Mucosa of descending colon (tissue), 3 donors: ENCODE data around the gene DHRS12. TPM values are rescaled to one million over a fixed set of nuclear protein-coding genes. Genes with fewer than 3 reads are reported as not detected.
"Not testable (repeated sequence)": the region's sequence is repeated elsewhere in the genome, so short reads cannot be mapped to it uniquely, and the experiment has no call there.

Experiments
- ATAC-seq: fragments of 200-7000 bp; cut with Tn5 transposase; one replicate; pipeline ENCODE4 v1.9.1; 2020; ENCODE audit warnings: mild to moderate bottlenecking, moderate library complexity
- DNase-seq, 3 donors: peaks; one replicate each; pipeline ENCODE4 v3.0.0-alpha.2; 2020
- H3K36me3 ChIP-seq: fragments of 200-600 bp; one replicate; pipeline ENCODE4 v1.8.0; 2021; ENCODE audit warnings: low read depth, mild to moderate bottlenecking
- H3K4me1 ChIP-seq: fragments of 200-600 bp; one replicate; pipeline ENCODE4 v1.8.0; 2021; ENCODE audit warnings: low read depth, mild to moderate bottlenecking
- H3K4me3 ChIP-seq: fragments of 200-600 bp; one replicate; pipeline ENCODE4 v1.8.0; 2021; ENCODE audit warnings: mild to moderate bottlenecking
- H3K9me3 ChIP-seq: fragments of 200-600 bp; one replicate; pipeline ENCODE4 v1.8.0; 2021; ENCODE audit warnings: mild to moderate bottlenecking
- intact Hi-C, 2 donors: fragments of 100-400 bp; cut with DNase I in 1 of 2; cut with micrococcal nuclease in 1 of 2; formaldehyde crosslinking; loops; one replicate each; pipeline versions ENCODE4 v1.11.0 to v1.11.1; 2022; cut with DNase I, micrococcal nuclease
- total RNA-seq, 3 donors: library from RNA; stranded (reverse); fragmentation: NEBNext Ultra II Directional in 2 of 3; extraction: Animal tissue kit (Norgen Biotek cat#: 25700) in 2 of 3; gene quantifications; one replicate each; pipeline versions ENCODE4 v1.2.1 to v1.2.4, GENCODE V29; 2021 to 2023
- TF ChIP-seq, protein P1 (sequence below): fragments of 200-600 bp; IDR thresholded peaks from one replicate; pipeline ENCODE4 v1.8.0; 2022; ENCODE audit warnings: antibody characterized with exemption, mild to moderate bottlenecking
- donor health status: DM: no; HTN: no; CAD: no; lungs with moderate emphysema.
- donor health status: DM: no; HTN: no; CAD: no.
- donor health status: DM: no; HTN: yes; CAD: no.

DHRS12 gene
- total RNA-seq, 3 donors from 2014 or later = 11.8 to 15.1 (median 14.1) TPM

DNA sequence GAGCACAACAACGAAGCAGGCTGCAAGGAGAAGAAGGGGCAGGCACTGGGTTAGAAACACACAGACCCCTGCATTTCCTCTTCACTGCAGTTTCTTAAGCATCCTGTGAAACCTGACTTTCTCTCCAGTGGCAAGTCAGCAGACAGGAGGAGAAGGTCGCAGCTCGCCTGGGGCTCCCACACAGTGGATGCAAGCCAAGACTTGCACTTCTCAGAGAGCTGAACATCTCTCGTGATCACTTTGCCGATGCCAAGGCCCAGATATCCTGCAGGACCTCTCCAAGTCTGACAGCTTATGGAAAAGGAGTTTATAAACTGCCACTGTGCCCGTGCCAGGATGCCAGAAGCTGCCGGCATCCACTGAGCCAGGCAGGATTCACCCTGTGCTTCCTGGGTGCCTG lies 22.6 kb upstream of the DHRS12 start:
- ATAC-seq = no peak
- no peak for DNase-seq
- Histone ChIP-seq H3K4me3 (no peak overlapping the region), H3K36me3 (no peaks in the 10 kb centered on the region), H3K4me1 (no peaks in the 10 kb centered on the region), H3K9me3 (no peaks in the 10 kb centered on the region)
- intact Hi-C loops = no loop called here
- TF ChIP-seq, protein P1, sequence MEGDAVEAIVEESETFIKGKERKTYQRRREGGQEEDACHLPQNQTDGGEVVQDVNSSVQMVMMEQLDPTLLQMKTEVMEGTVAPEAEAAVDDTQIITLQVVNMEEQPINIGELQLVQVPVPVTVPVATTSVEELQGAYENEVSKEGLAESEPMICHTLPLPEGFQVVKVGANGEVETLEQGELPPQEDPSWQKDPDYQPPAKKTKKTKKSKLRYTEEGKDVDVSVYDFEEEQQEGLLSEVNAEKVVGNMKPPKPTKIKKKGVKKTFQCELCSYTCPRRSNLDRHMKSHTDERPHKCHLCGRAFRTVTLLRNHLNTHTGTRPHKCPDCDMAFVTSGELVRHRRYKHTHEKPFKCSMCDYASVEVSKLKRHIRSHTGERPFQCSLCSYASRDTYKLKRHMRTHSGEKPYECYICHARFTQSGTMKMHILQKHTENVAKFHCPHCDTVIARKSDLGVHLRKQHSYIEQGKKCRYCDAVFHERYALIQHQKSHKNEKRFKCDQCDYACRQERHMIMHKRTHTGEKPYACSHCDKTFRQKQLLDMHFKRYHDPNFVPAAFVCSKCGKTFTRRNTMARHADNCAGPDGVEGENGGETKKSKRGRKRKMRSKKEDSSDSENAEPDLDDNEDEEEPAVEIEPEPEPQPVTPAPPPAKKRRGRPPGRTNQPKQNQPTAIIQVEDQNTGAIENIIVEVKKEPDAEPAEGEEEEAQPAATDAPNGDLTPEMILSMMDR = no peak

DNA sequence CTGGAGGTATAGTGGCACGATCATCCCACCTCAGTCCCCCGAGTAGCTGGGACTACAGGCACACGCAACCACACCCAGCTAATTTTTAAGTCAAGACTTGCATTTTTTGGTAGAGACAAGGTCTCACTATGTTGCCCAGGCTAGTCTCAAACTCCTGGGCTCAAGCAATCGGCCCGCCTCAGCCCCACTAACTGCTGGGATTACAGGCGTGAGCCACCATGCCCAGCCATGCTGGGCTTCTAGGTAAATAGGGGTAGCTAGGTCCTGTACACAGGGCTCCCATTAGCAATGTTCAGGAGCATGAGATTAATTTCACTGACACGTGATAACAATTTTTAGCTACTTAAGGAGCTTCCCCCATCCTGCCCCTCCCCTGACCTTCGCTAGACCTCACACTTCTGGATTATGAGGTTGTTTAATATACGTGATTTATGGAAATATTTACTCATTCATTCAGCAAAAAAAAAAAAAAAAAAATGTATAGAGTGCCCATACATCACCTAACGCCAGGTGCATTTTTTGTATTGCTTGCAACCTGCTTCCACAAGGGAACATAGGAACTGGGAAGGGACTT lies 21.8 kb upstream of the DHRS12 start:
- H3K9me3 ChIP-seq = no peaks in the 10 kb centered on the region
- ATAC-seq (no peak), DNase-seq (no peak)
- intact Hi-C loops = no loop called here
- H3K36me3 ChIP-seq = no peaks in the 10 kb centered on the region
- H3K4me3 ChIP-seq = no peak overlapping the region
- TF ChIP-seq, protein P1 = no peak
- no peaks in the 10 kb centered on the region for H3K4me1 ChIP-seq

DNA sequence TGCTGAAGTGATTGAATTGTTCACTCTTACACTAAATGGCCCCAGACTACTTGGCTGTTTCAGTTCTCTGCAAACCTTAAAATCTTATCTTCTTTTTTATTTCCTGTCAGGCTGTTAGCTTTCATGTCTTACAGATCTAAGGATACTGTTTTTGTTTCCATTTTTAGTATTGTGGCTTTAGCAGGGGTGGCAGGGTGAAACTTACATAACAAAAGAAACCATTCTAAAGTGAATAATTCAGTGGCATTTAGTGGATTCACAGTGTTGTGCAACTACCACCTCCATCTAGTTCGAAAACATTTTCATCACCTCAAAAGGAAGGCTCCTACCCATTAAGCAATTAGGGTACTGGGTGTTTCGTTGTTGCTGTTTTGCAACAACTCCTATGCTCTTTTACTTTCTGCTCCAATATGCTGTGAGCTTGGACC lies 21.2 kb upstream of the DHRS12 start:
- no peaks in the 10 kb centered on the region for H3K36me3 ChIP-seq
- no peak for DNase-seq
- TF ChIP-seq, protein P1 = no peak
- no peaks in the 10 kb centered on the region for H3K9me3 ChIP-seq
- intact Hi-C loops = no loop called here
- peak; percentile 49 for ATAC-seq
- H3K4me3 ChIP-seq = no peak overlapping the region
- H3K4me1 ChIP-seq = no peaks in the 10 kb centered on the region

- H3K4me1 ChIP-seq, intact Hi-C loops, H3K4me3 ChIP-seq, DNase-seq, H3K9me3 ChIP-seq, H3K36me3 ChIP-seq, ATAC-seq: not testable (repeated sequence)
Measured at GRCh38 chr13:51824712-51825111, 20.7 kb upstream of the DHRS12 start.

- intact Hi-C loops = no loop called here
- TF ChIP-seq, protein P1 = no peak
- no peak overlapping the region for H3K4me3 ChIP-seq
- no peaks in the 10 kb centered on the region for H3K9me3 ChIP-seq
- no peaks in the 10 kb centered on the region for H3K36me3 ChIP-seq
- H3K4me1 ChIP-seq = no peaks in the 10 kb centered on the region
- DNase-seq = no peak
- no peak for ATAC-seq
Measured at GRCh38 chr13:51823863-51824262, 19.9 kb upstream of the DHRS12 start.

DNA sequence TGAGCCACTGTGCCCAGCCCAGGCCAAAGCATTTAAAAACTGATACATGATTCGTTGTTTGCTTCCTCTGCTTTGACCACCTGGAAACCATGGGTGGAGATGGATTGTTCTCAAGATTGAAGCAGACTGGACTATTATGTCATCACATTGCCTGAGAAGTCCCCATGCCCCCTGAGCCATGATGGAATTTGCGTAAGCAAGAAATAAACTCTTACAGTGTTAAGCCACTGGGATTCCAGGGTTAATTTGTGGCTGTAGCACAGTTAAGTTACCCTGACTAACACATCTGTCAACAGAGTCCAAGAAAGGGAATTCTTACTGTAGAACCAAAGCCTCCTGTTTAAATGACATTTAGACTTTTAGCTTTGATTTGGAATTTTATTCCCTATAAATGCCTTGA lies 19.4 kb upstream of the DHRS12 start:
- no peak for ATAC-seq
- Histone ChIP-seq H3K4me1 (no peaks in the 10 kb centered on the region), H3K4me3 (no peak overlapping the region), H3K9me3 (no peaks in the 10 kb centered on the region), H3K36me3 (no peaks in the 10 kb centered on the region)
- intact Hi-C loops = no loop called here
- DNase-seq = no peak
- TF ChIP-seq, protein P1 = no peak
